ENCODE results near the gene RBMS1.

The RBMS1 gene

DNA sequence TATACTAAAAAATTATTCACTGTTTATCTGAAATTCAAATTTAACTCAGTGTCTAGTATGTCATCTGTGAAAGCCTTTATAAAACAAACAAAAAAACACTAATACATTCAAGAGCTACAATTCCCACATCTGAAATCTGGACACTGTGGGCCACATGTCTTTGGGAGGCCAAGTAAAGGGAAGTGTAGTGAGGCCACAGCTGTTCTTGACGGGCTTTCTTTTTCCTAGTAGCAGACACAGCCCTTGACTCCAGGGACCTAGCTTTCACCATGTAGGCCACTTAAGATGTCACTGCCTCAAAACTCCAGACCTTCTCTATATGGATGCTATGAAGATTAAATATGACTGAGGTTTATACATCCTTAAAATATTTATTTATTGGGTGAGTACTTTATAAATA lies 91.1 kb downstream of the RBMS1 start:
- no peak for TF ChIP-seq CTCF (IDR thresholded peaks at IDR 0.05; ENCODE audit: insufficient read depth, missing control alignments)
- FAIRE-seq (no peak), DNase-seq (ENCODE audit: insufficient read length, low spot score) (no peak)

- TF ChIP-seq CTCF (IDR thresholded peaks at IDR 0.05; ENCODE audit: insufficient read depth, missing control alignments): no peak
- FAIRE-seq (no peak), DNase-seq (ENCODE audit: insufficient read length, low spot score) (no peak)
Observed at GRCh38 chr2:160401895-160402294, 91.7 kb downstream of the RBMS1 start.

DNA sequence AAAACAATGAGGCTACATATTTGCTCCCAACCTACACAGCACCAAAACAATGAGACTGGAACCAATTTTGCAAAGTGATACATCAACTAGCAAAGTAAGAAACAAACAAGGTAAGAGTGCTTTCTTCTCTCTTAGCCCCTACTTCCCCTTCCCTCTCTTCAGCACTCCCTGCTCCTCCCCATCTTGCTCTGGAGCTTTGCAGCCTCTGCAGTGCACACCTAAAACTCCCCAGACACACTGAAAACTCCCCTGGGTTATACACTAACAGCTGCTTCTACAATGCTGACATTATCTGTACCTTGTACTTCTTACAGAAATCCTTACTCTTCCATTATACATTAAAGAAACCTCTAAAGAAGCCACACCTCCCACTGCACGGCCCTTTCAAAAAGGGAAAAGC lies 93.7 kb downstream of the RBMS1 start:
- no peak for FAIRE-seq
- no peak for DNase-seq (ENCODE audit: insufficient read length, low spot score)

DNA sequence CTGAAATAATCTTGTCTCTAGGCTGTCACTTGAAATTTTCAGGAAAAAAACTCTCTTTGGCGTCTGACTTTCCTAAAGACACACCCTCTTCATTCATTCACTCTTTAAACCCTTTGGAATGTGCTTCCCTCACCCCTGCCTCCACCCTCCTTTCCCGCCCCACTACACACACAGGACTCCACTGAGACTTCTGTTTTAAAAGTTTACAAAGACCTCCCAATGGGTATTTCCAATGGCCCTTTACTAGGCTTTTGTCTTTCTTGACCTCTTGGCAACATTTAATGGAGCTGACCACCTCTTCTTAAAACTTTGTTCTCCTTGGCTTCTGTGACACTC lies 96.1 kb downstream of the RBMS1 start:
- FAIRE-seq (no peak), DNase-seq (ENCODE audit: insufficient read length, low spot score) (no peak)
- no peak for TF ChIP-seq CTCF (IDR thresholded peaks at IDR 0.05; ENCODE audit: insufficient read depth, missing control alignments)

More for the DNA sequence above, 93.7 kb downstream of the RBMS1 start:
- no peak for TF ChIP-seq CTCF (IDR thresholded peaks at IDR 0.05; ENCODE audit: insufficient read depth, missing control alignments)

- DNase-seq (ENCODE audit: insufficient read length, low spot score): no peak
- FAIRE-seq: no peak
- TF ChIP-seq CTCF (IDR thresholded peaks at IDR 0.05; ENCODE audit: insufficient read depth, missing control alignments): no peak
Observed at GRCh38 chr2:160394153-160394552, 99.5 kb downstream of the RBMS1 start.

- DNase-seq (ENCODE audit: insufficient read length, low spot score) (no peak), FAIRE-seq (no peak)
- TF ChIP-seq CTCF (IDR thresholded peaks at IDR 0.05; ENCODE audit: insufficient read depth, missing control alignments): no peak
Observed at GRCh38 chr2:160392201-160392600, 101.4 kb downstream of the RBMS1 start.

- no peak for TF ChIP-seq CTCF (IDR thresholded peaks at IDR 0.05; ENCODE audit: insufficient read depth, missing control alignments)
- DNase-seq (ENCODE audit: insufficient read length, low spot score) (no peak), FAIRE-seq (no peak)
Observed at GRCh38 chr2:160390544-160391455, 102.8 kb downstream of the RBMS1 start.
